ACC112 (cell line): ENCODE results near the gene SS18L1.
A peak's percentile ranks its signal among the peaks of the same experiment; 100 is the strongest.

Source experiments
- H2AFZ ChIP-seq: fragments of 200-600 bp; sonication (generic); one replicate; pipeline ENCODE4 v1.6.0; 2017; ENCODE audit warnings: antibody characterized with exemption, low read length; ENCODE audit not compliant: unreplicated experiment
- H3K27ac ChIP-seq: fragments of 200-600 bp; sonication (generic); 2 replicates; pipeline ENCODE4 v1.5.1; 2014; ENCODE audit warnings: low read depth, mild to moderate bottlenecking, antibody characterized with exemption, low read length, moderate library complexity
- H3K27me3 ChIP-seq: fragments of 200-600 bp; sonication (generic); 2 replicates; pipeline ENCODE4 v1.6.1; 2014; ENCODE audit warnings: mild to moderate bottlenecking, antibody characterized with exemption, low read length, moderate library complexity, mixed read lengths; ENCODE audit not compliant: insufficient read depth
- H3K36me3 ChIP-seq: fragments of 200-600 bp; sonication (generic); 2 replicates; pipeline ENCODE4 v1.6.1; 2016; ENCODE audit warnings: mild to moderate bottlenecking, antibody characterized with exemption, low read length, moderate library complexity, mixed read lengths; ENCODE audit not compliant: insufficient read depth
- H3K4me1 ChIP-seq: fragments of 200-600 bp; sonication (generic); one replicate; pipeline ENCODE4 v1.6.1; 2016; ENCODE audit warnings: low read length, mixed read lengths; ENCODE audit not compliant: insufficient read depth, unreplicated experiment, control insufficient read depth
- H3K4me3 ChIP-seq: fragments of 200-600 bp; sonication (generic); 2 replicates; pipeline ENCODE4 v1.5.1; 2014; ENCODE audit warnings: mild to moderate bottlenecking, low read depth, low read length
- H3K79me2 ChIP-seq: fragments of 200-600 bp; sonication (generic); one replicate; pipeline ENCODE4 v1.6.0; 2016; ENCODE audit warnings: low read length; ENCODE audit not compliant: control insufficient read depth, unreplicated experiment, insufficient read depth

SS18L1 gene

GRCh38 chr20:62120990-62121775, 22.4 kb upstream of the SS18L1 start:
- Histone ChIP-seq H3K27me3 (peaks cover 26% of the 10 kb centered on the region), H3K4me1 (peaks cover 8% of the 10 kb centered on the region), H2AFZ (peak overlapping the region; percentile 77), H3K4me3 (peak overlapping the region; percentile 80), H3K79me2 (peaks cover 19% of the 10 kb centered on the region), H3K36me3 (peaks cover 7% of the 10 kb centered on the region; the same call in 1 of the 2 replicates), H3K27ac (peak overlapping the region; percentile 90)

GRCh38 chr20:62121776-62122653, 21.6 kb upstream of the SS18L1 start, which contains the start of gene LSM14B:
Gene LSM14B (plus strand): TSS chr20:62122475. CDS start chr20:62122667, 192 bp downstream.
- Histone ChIP-seq H3K27ac (peak within 1 kb of the TSS; percentile 90), H3K4me1 (peaks cover 8% of the 10 kb centered on the region), H3K79me2 (peaks cover 19% of the 10 kb centered on the region), H3K36me3 (peaks cover 7% of the 10 kb centered on the region; the same call in 1 of the 2 replicates), H3K27me3 (peaks cover 21% of the 10 kb centered on the region), H3K4me3 (peak within 1 kb of the TSS; percentile 92), H2AFZ (peak within 1 kb of the TSS; percentile 77)

- H3K79me2 ChIP-seq, result peaks cover 19% of the 10 kb centered on the region
- H3K27ac ChIP-seq, result no peak overlapping the region
- peaks cover 10% of the 10 kb centered on the region; the same call in 1 of the 2 replicates for H3K36me3 ChIP-seq
- peaks cover 8% of the 10 kb centered on the region for H3K4me1 ChIP-seq
- H3K4me3 ChIP-seq, result peak overlapping the region; percentile 92
- no peak overlapping the region for H2AFZ ChIP-seq
- peaks cover 12% of the 10 kb centered on the region; the same call in 1 of the 2 replicates for H3K27me3 ChIP-seq
Observed at GRCh38 chr20:62122654-62123449, 20.7 kb upstream of the SS18L1 start.

GRCh38 chr20:62123450-62124118, 20.0 kb upstream of the SS18L1 start:
- Histone ChIP-seq H3K79me2 (peaks cover 19% of the 10 kb centered on the region), H3K27ac (no peak overlapping the region), H3K36me3 (peaks cover 10% of the 10 kb centered on the region; the same call in 1 of the 2 replicates), H3K27me3 (peaks cover 5% of the 10 kb centered on the region; the same call in 1 of the 2 replicates), H3K4me1 (peaks cover 8% of the 10 kb centered on the region), H2AFZ (no peak overlapping the region), H3K4me3 (peak overlapping the region; percentile 92)

GRCh38 chr20:62126141-62126540, 17.4 kb upstream of the SS18L1 start:
- Histone ChIP-seq H3K36me3 (peaks cover 18% of the 10 kb centered on the region; the same call in 1 of the 2 replicates), H3K79me2 (peaks cover 19% of the 10 kb centered on the region)

GRCh38 chr20:62127799-62128198, 15.8 kb upstream of the SS18L1 start:
- Histone ChIP-seq H3K79me2 (peaks cover 19% of the 10 kb centered on the region), H3K27ac (no peak overlapping the region), H3K4me1 (peaks cover 8% of the 10 kb centered on the region), H3K4me3 (no peak overlapping the region), H3K36me3 (peaks cover 21% of the 10 kb centered on the region; the same call in 1 of the 2 replicates), H3K27me3 (no peaks in the 10 kb centered on the region), H2AFZ (no peak overlapping the region)

More at GRCh38 chr20:62126141-62126540, 17.4 kb upstream of the SS18L1 start:
- Histone ChIP-seq H3K4me3 (no peak overlapping the region), H3K27me3 (no peaks in the 10 kb centered on the region), H2AFZ (no peak overlapping the region), H3K4me1 (peaks cover 8% of the 10 kb centered on the region), H3K27ac (no peak overlapping the region)

GRCh38 chr20:62128502-62128901, 15.1 kb upstream of the SS18L1 start:
- H3K36me3 ChIP-seq, result peaks cover 21% of the 10 kb centered on the region; the same call in 1 of the 2 replicates
- H3K27ac ChIP-seq, result no peak overlapping the region
- H3K79me2 ChIP-seq, result peaks cover 12% of the 10 kb centered on the region

GRCh38 chr20:62129731-62130531, 13.6 kb upstream of the SS18L1 start:
- no peak overlapping the region for H3K27ac ChIP-seq
- peaks cover 17% of the 10 kb centered on the region for H3K4me1 ChIP-seq
- no peaks in the 10 kb centered on the region for H3K27me3 ChIP-seq
- no peak overlapping the region for H2AFZ ChIP-seq
- no peak overlapping the region for H3K4me3 ChIP-seq
- H3K79me2 ChIP-seq, result no peaks in the 10 kb centered on the region
- H3K36me3 ChIP-seq, result peaks cover 21% of the 10 kb centered on the region; the same call in 1 of the 2 replicates

More at GRCh38 chr20:62128502-62128901, 15.1 kb upstream of the SS18L1 start:
- Histone ChIP-seq H3K4me1 (peaks cover 13% of the 10 kb centered on the region), H3K27me3 (no peaks in the 10 kb centered on the region), H2AFZ (no peak overlapping the region), H3K4me3 (no peak overlapping the region)
